ENCODE data around the gene CNN2. TPM values are rescaled to one million over a fixed set of nuclear protein-coding genes. Genes with fewer than 3 reads are reported as not detected.

CNN2 gene
- total and polyA plus RNA-seq, 9 of the 15 experiments (the other 6 are each of a cell fraction or from before 2014, with no cell fraction given): 12.1 to 174 (median 52.7) TPM

DNA sequence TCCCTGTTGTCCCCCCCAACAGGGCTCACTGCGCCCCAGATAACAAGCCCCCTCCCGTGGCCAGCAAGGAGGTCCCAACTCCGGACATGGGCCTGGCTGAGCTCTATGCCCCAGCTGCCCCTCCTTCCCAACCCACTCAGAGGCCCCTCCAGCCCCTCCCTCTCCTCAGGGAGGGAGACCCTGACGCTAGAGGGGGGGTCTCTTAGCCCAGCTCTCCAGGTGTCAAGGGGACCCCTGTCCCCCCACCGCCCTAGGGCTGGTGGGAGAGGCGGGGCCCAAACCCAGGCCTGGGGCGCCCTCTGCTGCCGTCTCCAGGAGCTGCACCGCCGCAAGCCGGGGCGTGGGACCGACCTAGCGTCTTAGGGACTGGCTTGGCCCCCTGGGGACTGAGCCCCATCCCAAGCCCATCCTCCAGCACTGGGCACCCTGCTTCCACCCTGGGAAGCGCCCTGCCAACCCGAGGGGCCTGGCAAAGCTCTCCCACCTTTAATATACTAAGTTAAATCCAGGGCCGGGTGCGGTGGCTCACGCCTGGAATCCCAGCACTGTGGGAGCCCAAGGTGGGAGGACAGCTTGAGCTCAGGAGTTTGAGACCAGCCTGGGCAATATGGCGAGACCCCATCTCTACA, 24.8 kb upstream of the CNN2 start (continued):
- TF ChIP-seq, protein P1, sequence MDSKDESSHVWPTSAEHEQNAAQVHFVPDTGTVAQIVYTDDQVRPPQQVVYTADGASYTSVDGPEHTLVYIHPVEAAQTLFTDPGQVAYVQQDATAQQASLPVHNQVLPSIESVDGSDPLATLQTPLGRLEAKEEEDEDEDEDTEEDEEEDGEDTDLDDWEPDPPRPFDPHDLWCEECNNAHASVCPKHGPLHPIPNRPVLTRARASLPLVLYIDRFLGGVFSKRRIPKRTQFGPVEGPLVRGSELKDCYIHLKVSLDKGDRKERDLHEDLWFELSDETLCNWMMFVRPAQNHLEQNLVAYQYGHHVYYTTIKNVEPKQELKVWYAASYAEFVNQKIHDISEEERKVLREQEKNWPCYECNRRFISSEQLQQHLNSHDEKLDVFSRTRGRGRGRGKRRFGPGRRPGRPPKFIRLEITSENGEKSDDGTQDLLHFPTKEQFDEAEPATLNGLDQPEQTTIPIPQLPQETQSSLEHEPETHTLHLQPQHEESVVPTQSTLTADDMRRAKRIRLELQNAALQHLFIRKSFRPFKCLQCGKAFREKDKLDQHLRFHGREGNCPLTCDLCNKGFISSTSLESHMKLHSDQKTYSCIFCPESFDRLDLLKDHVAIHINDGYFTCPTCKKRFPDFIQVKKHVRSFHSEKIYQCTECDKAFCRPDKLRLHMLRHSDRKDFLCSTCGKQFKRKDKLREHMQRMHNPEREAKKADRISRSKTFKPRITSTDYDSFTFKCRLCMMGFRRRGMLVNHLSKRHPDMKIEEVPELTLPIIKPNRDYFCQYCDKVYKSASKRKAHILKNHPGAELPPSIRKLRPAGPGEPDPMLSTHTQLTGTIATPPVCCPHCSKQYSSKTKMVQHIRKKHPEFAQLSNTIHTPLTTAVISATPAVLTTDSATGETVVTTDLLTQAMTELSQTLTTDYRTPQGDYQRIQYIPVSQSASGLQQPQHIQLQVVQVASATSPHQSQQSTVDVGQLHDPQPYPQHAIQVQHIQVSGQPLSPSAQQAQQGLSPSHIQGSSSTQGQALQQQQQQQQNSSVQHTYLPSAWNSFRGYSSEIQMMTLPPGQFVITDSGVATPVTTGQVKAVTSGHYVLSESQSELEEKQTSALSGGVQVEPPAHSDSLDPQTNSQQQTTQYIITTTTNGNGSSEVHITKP (IDR thresholded peaks at IDR 0.05; ENCODE audit: partially characterized antibody): peak; percentile 46
- 0 out of 2 replicates have a peak, but pooled peaks have one; percentile 14 for TF ChIP-seq HDAC2 (IDR thresholded peaks at IDR 0.05)
- TF ChIP-seq CTBP1 (IDR thresholded peaks at IDR 0.05; ENCODE audit: borderline replicate concordance): peak; percentile 49; the same call in 1 of the 2 replicates
- no peak for TF ChIP-seq MCM3 (IDR thresholded peaks at IDR 0.05)
- no peak for TF ChIP-seq ZNF41 (CRISPR knock-in tag; conservative IDR thresholded peaks at IDR 0.05)

DNA sequence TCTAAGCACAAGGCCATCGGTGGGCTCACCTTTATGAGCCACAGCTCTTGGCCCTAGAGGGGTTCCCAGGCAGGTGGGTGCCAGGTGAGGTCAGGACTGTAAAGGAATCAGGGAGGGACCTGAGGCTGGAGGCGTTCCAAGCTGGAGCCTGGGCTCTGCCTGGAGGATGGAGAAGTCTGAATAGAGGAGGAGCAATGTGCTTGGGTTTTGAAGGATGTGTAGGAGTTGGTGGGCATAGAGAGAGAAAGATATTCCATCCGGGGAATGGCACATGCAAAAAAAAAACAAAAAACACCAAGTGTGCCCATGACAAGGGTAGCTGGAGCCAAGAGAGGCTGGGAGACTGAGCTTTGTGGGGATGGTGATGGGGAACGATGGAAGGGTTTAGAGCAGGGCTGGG, 23.8 kb upstream of the CNN2 start:
- BruUV-seq (replicated peaks): no TSS peak
- no peaks in the 10 kb centered on the region for H3K27me3 ChIP-seq (ENCODE audit: control insufficient read depth in 2 of 2, insufficient read depth in 2 of 2, low read length in 2 of 2)
- intact Hi-C loops (cut with micrococcal nuclease) (no loop called here), in situ Hi-C loops (cut with MboI) (no loop called here)
- ChIA-PET CTCF (ENCODE audit: low intra/inter-chr PET ratio) (no interaction called here), POLR2A (interaction anchor here (0.6 kb wide), 1 partner anchor 213 kb away, joined by 3 read pairs; no protein-coding TSS in a partner anchor)
- WGBS (ENCODE audit: insufficient coverage, low coverage, missing lambda C conversion rate): 0% methylated on average over 4 of the region's 4 CpGs
- H3K79me2 ChIP-seq (ENCODE audit: control insufficient read depth, insufficient read depth, low read length): no peaks in the 10 kb centered on the region
- H3K4me2 ChIP-seq (ENCODE audit: insufficient read depth, low read length): no peak overlapping the region
- H3K9me3 ChIP-seq (replicated peaks; ENCODE audit: control insufficient read depth, insufficient read depth, low read depth, low read length): no peaks in the 10 kb centered on the region
- no peak overlapping the region for H3K27ac ChIP-seq (ENCODE audit: extremely low read depth, low read depth, low read length)
- no peak for ATAC-seq
- H3K4me1 ChIP-seq (replicated peaks in 1 of 2; ENCODE audit: control insufficient read depth in 2 of 2, insufficient read depth in 2 of 2, low read length in 2 of 2): peaks cover 4 to 68% of the 10 kb centered on the region in 2 experiments; a peak in 4 of 5 replicates
- no peaks in the 10 kb centered on the region for H3K36me3 ChIP-seq (ENCODE audit: control insufficient read depth, insufficient read depth, low read length)
- no peak for FAIRE-seq
- H3K4me3 ChIP-seq: no peak overlapping the region
- H4K20me1 ChIP-seq (replicated peaks; ENCODE audit: control insufficient read depth, insufficient read depth, low read length): no peaks in the 10 kb centered on the region
- H2AFZ ChIP-seq (ENCODE audit: low read depth, low read length): no peak overlapping the region
- H3K9me1 ChIP-seq (ENCODE audit: control insufficient read depth, insufficient read depth, low read length): no peaks in the 10 kb centered on the region
- no peak overlapping the region for H3K9ac ChIP-seq (ENCODE audit: insufficient read depth in 1 of 2, low read depth in 2 of 2, low read length in 2 of 2)
- DNase-seq (ENCODE audit: extremely low read depth in 1 of 4, low spot score in 3 of 4): no peak
- TF ChIP-seq, protein P2, sequence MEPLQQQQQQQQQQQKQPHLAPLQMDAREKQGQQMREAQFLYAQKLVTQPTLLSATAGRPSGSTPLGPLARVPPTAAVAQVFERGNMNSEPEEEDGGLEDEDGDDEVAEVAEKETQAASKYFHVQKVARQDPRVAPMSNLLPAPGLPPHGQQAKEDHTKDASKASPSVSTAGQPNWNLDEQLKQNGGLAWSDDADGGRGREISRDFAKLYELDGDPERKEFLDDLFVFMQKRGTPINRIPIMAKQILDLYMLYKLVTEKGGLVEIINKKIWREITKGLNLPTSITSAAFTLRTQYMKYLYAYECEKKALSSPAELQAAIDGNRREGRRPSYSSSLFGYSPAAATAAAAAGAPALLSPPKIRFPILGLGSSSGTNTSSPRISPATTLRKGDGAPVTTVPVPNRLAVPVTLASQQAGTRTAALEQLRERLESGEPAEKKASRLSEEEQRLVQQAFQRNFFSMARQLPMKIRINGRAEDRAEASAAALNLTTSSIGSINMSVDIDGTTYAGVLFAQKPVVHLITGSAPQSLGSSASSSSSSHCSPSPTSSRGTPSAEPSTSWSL (CRISPR knock-in tag; IDR thresholded peaks at IDR 0.05; ENCODE audit: borderline replicate concordance): no peak
- no peak for TF ChIP-seq ZNF584 (CRISPR knock-in tag; IDR thresholded peaks at IDR 0.05; ENCODE audit: low read depth)
- TF ChIP-seq ZNF785 (CRISPR knock-in tag; IDR thresholded peaks at IDR 0.05): no peak
- no peak for TF ChIP-seq ZBTB17 (CRISPR knock-in tag; IDR thresholded peaks at IDR 0.05)
- TF ChIP-seq, protein P3, sequence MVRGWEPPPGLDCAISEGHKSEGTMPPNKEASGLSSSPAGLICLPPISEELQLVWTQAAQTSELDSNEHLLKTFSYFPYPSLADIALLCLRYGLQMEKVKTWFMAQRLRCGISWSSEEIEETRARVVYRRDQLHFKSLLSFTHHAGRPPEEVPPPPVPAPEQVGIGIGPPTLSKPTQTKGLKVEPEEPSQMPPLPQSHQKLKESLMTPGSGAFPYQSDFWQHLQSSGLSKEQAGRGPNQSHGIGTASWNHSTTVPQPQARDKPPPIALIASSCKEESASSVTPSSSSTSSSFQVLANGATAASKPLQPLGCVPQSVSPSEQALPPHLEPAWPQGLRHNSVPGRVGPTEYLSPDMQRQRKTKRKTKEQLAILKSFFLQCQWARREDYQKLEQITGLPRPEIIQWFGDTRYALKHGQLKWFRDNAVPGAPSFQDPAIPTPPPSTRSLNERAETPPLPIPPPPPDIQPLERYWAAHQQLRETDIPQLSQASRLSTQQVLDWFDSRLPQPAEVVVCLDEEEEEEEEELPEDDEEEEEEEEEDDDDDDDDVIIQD (CRISPR knock-in tag; IDR thresholded peaks at IDR 0.05): no peak
- TF ChIP-seq, protein P4, sequence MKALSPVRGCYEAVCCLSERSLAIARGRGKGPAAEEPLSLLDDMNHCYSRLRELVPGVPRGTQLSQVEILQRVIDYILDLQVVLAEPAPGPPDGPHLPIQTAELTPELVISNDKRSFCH (CRISPR knock-in tag; IDR thresholded peaks at IDR 0.05): no peak
- TF ChIP-seq, protein P4 (tag; IDR thresholded peaks at IDR 0.05): no peak
- TF ChIP-seq SP1 (CRISPR knock-in tag; IDR thresholded peaks at IDR 0.05): no peak
- TF ChIP-seq TEAD4 (IDR thresholded peaks at IDR 0.05; ENCODE audit: low read length): no peak
- no peak for TF ChIP-seq TEAD4 (CRISPR knock-in tag; IDR thresholded peaks at IDR 0.05; ENCODE audit: borderline replicate concordance)
